HCT116 (cell line): ENCODE data around the gene S100A1. TPM values are rescaled to one million over a fixed set of nuclear protein-coding genes. Genes with fewer than 3 reads are reported as not detected.

Experiments
- ATAC-seq: fragments of 200-7000 bp; cut with Tn5 transposase; 2 replicates; pipeline ENCODE4 v1.9.1; 2020; ENCODE audit warnings: mild to moderate bottlenecking, moderate library complexity
- BruUV-seq: library from RNA; stranded (reverse); fragments of 400-500 nt; replicated peaks from 2 replicates; lab custom pipeline; 2021; lab: Mats Ljungman, UMichigan
- CTCF ChIA-PET: fragments of 300-600 bp; sonication (Branson Sonifier 250); formaldehyde crosslinking; loops from one replicate; lab custom pipeline; 2021; ENCODE audit warnings: antibody characterized with exemption; lab: Charles Lee
- POLR2A ChIA-PET: fragments of 300-600, 350-600 bp; sonication (Branson Sonifier 250); formaldehyde crosslinking; loops from one replicate; lab custom pipeline; 2021; ENCODE audit warnings: antibody characterized with exemption; lab: Charles Lee
- RAD21 ChIA-PET, 2 experiments: fragments of 300-600 bp; sonication (Branson Sonifier 250); formaldehyde crosslinking; loops; one replicate each; lab custom pipeline; 2023; ENCODE audit warnings: low total read pairs in 2 of 2; ENCODE audit not compliant: uncharacterized antibody in 2 of 2, unreplicated experiment in 2 of 2, low non-redundant PET in 1 of 2; lab: Charles Lee
- DNase-seq: peaks from one replicate; pipeline ENCODE4 v3.0.0-alpha.2; 2010; ENCODE audit warnings: low read depth, low spot score
- H2AFZ ChIP-seq: fragments of 200-600 bp; shearing (Covaris generic), sonication (generic); 2 replicates; pipeline ENCODE4 v1.6.1; 2017; ENCODE audit warnings: low read depth, mixed run types, mixed read lengths, antibody characterized with exemption, low read length; ENCODE audit not compliant: poor library complexity, severe bottlenecking
- H3K27ac ChIP-seq: 2 replicates; pipeline ENCODE4 v1.5.1; 2012; ENCODE audit warnings: low read depth, low read length
- H3K27me3 ChIP-seq: fragments of 200-600 bp; sonication (generic); 2 replicates; pipeline ENCODE4 v1.6.1; 2016; ENCODE audit warnings: mixed run types, low read length, mixed read lengths; ENCODE audit not compliant: insufficient read depth
- H3K36me3 ChIP-seq, 2 experiments: fragments of 200-500 bp in 1 of 2; fragments of 200-600 bp in 1 of 2; sonication (Bioruptor generic) in 1 of 2; sonication (generic) in 1 of 2; 2 replicates each; pipeline versions ENCODE4 v1.5.1 to v1.6.1; 2014 to 2016; ENCODE audit warnings: low read length in 2 of 2, inconsistent platforms in 1 of 2, mixed read lengths in 1 of 2, mixed run types in 1 of 2; ENCODE audit not compliant: insufficient read depth in 2 of 2, control insufficient read depth in 1 of 2
- H3K4me1 ChIP-seq, 2 experiments: fragments of 200-600 bp in 1 of 2; sonication (generic) in 1 of 2; 2 replicates each; pipeline versions ENCODE4 v1.5.1 to v1.6.1; 2012 to 2017; ENCODE audit warnings: low read length in 2 of 2, inconsistent platforms in 1 of 2, mild to moderate bottlenecking in 1 of 2, mixed read lengths in 1 of 2, mixed run types in 1 of 2, moderate library complexity in 1 of 2; ENCODE audit not compliant: insufficient read depth in 2 of 2, control insufficient read depth in 1 of 2
- H3K4me2 ChIP-seq: fragments of 200-600 bp; sonication (generic); 2 replicates; pipeline ENCODE4 v1.6.1; 2017; ENCODE audit warnings: mixed run types, low read length, mixed read lengths
- H3K4me3 ChIP-seq, 2 experiments: fragments of 200-600 bp in 1 of 2; sonication (generic) in 1 of 2; replicated peaks in 1 of 2; 2 replicates each; pipeline ENCODE4 v1.5.1; 2011 to 2016; ENCODE audit warnings: low read length in 2 of 2, control low read depth in 1 of 2, low read depth in 1 of 2, mild to moderate bottlenecking in 1 of 2, mixed read lengths in 1 of 2, mixed run types in 1 of 2
- H3K79me2 ChIP-seq: fragments of 200-600 bp; sonication (generic); 2 replicates; pipeline ENCODE4 v1.6.1; 2017; ENCODE audit warnings: mild to moderate bottlenecking, mixed run types, low read length, moderate library complexity, mixed read lengths; ENCODE audit not compliant: insufficient read depth
- H3K9ac ChIP-seq: fragments of 200-600 bp; sonication (generic); 2 replicates; pipeline ENCODE4 v1.6.1; 2016; ENCODE audit warnings: low read length, mixed read lengths
- H3K9me2 ChIP-seq: fragments of 200-600 bp; sonication (generic), shearing (Covaris generic); 2 replicates; pipeline ENCODE4 v1.6.1; 2017; ENCODE audit warnings: mixed run types, mild to moderate bottlenecking, moderate library complexity; ENCODE audit not compliant: insufficient read depth
- H3K9me3 ChIP-seq, 2 experiments: fragments of 200-500 bp in 1 of 2; fragments of 200-600 bp in 1 of 2; sonication (Bioruptor generic) in 1 of 2; sonication (generic) in 1 of 2; 2 replicates each; pipeline ENCODE4 v1.6.1; 2014 to 2017; ENCODE audit warnings: low read length in 2 of 2, mixed read lengths in 2 of 2, inconsistent platforms in 1 of 2, low read depth in 1 of 2, mild to moderate bottlenecking in 1 of 2, mixed run types in 1 of 2, moderate library complexity in 1 of 2; ENCODE audit not compliant: control insufficient read depth in 1 of 2, insufficient read depth in 1 of 2
- H4K20me1 ChIP-seq: fragments of 200-600 bp; sonication (generic), shearing (Covaris generic); 2 replicates; pipeline ENCODE4 v1.6.1; 2017; ENCODE audit warnings: mixed run types, mild to moderate bottlenecking, moderate library complexity; ENCODE audit not compliant: insufficient read depth
- CEBPB ChIP-seq: IDR thresholded peaks from 2 replicates; pipeline ENCODE4 v1.6.1; 2012; ENCODE audit warnings: low read depth
- JUND ChIP-seq: IDR thresholded peaks from 2 replicates; pipeline ENCODE4 v1.6.1; 2012
- RAD21 ChIP-seq: IDR thresholded peaks from 2 replicates; pipeline ENCODE4 v1.6.1; 2012; ENCODE audit warnings: low read depth, mild to moderate bottlenecking
- SRF ChIP-seq: IDR thresholded peaks from 2 replicates; pipeline ENCODE4 v1.6.1; 2012; ENCODE audit warnings: low read depth
- TCF7L2 ChIP-seq: IDR thresholded peaks from 2 replicates; pipeline ENCODE4 v1.7.0; 2011; ENCODE audit warnings: borderline replicate concordance, inconsistent platforms; ENCODE audit not compliant: insufficient read depth, insufficient read length; ENCODE audit errors: extremely low read depth
- YY1 ChIP-seq: IDR thresholded peaks from 2 replicates; pipeline ENCODE4 v1.6.1; 2011; ENCODE audit warnings: low read length, low read depth, moderate library complexity, mild to moderate bottlenecking; ENCODE audit not compliant: insufficient replicate concordance; ENCODE audit errors: extremely low read depth
- ZFX ChIP-seq: fragments of 450-650 bp; IDR thresholded peaks from 2 replicates; pipeline ENCODE4 v1.6.1; 2017
- ZNF274 ChIP-seq: fragments of 200-500 bp; sonication (Bioruptor generic); IDR thresholded peaks from 2 replicates; pipeline ENCODE4 v1.6.1; 2014; ENCODE audit warnings: mild to moderate bottlenecking, low read depth, low read length, inconsistent platforms
- intact Hi-C: fragments of 100-400 bp; cut with micrococcal nuclease; formaldehyde crosslinking; loops from 2 replicates; pipeline ENCODE4 v1.10.0; 2022
- total RNA-seq: library from RNA; stranded (reverse); gene quantifications from one replicate; pipeline ENCODE4 v1.2.1, GENCODE V29; 2021; ENCODE audit not compliant: unreplicated experiment
- TF ChIP-seq, protein P1 (sequence below): IDR thresholded peaks from 2 replicates; pipeline ENCODE4 v1.6.1; 2012
- TF ChIP-seq, protein P2 (sequence below): IDR thresholded peaks from 2 replicates; pipeline ENCODE4 v1.6.1; 2011; ENCODE audit warnings: mild to moderate bottlenecking, low read length, moderate library complexity; ENCODE audit not compliant: insufficient replicate concordance; ENCODE audit errors: extremely low read depth
- TF ChIP-seq, protein P3 (sequence below): IDR thresholded peaks from 2 replicates; pipeline ENCODE4 v1.6.1; 2012; ENCODE audit warnings: low read depth

Gene S100A1
- total RNA-seq, 1 experiment from 2014 or later, result 0.30 TPM

DNA sequence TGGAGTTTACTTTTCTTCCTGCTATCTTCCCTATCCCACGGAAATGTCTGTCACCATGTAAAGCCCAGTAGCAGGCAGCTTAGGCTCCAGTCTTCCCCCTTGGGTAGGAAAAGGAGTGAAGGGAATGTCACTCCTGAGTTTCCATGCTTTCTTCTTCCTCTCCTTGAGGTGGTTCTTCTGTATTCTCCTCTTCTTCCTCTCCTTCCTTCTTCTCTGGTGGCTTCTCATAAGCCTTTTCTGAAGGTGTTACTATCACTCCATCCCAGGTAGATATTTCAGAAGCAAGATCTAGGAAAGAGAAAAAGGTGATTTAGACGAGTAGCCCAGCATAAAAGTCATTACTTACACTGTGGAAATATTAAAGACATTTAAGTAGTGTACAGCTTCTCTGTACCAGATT lies 34.0 kb downstream of the S100A1 start:
- CTCF ChIA-PET, result no interaction called here
- no peak overlapping the region for H3K27ac ChIP-seq
- ATAC-seq, result no peak

DNA sequence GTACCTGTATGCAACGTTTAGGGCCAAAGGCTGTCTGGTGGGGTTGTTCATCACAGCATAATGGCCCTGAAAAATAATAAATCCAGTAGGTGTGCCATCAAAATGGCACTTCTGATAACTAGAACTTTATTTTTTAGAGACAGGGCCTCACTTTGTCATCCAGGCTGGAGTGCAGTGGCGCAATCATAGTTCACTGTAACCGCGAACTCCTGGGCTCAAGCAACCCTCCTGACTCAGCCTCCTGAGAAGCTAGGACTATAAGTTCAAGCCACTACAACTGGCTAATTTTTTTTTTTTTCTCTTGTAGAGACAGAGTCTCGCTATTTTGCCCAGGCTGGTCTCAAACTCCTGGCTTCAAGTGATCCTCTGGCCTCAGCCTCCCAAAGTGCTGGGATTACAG lies 35.0 kb downstream of the S100A1 start:
- intact Hi-C loops, result no loop called here
- H3K4me2 ChIP-seq, result no peak overlapping the region
- ChIA-PET POLR2A (interaction anchor here (3.0 kb wide), 1 partner anchor 29 kb away, joined by 8 read pairs; the partner anchor contains the start of gene CHTOP), RAD21 (no interaction called here), CTCF (no interaction called here)
- TF ChIP-seq, protein P1, sequence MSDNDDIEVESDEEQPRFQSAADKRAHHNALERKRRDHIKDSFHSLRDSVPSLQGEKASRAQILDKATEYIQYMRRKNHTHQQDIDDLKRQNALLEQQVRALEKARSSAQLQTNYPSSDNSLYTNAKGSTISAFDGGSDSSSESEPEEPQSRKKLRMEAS, result no peak
- TF ChIP-seq, protein P2, sequence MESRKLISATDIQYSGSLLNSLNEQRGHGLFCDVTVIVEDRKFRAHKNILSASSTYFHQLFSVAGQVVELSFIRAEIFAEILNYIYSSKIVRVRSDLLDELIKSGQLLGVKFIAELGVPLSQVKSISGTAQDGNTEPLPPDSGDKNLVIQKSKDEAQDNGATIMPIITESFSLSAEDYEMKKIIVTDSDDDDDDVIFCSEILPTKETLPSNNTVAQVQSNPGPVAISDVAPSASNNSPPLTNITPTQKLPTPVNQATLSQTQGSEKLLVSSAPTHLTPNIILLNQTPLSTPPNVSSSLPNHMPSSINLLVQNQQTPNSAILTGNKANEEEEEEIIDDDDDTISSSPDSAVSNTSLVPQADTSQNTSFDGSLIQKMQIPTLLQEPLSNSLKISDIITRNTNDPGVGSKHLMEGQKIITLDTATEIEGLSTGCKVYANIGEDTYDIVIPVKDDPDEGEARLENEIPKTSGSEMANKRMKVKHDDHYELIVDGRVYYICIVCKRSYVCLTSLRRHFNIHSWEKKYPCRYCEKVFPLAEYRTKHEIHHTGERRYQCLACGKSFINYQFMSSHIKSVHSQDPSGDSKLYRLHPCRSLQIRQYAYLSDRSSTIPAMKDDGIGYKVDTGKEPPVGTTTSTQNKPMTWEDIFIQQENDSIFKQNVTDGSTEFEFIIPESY, result no peak
- no peak for TF ChIP-seq ZNF274
- no peak for TF ChIP-seq CEBPB
- TF ChIP-seq YY1, result no peak
- TF ChIP-seq, protein P3, sequence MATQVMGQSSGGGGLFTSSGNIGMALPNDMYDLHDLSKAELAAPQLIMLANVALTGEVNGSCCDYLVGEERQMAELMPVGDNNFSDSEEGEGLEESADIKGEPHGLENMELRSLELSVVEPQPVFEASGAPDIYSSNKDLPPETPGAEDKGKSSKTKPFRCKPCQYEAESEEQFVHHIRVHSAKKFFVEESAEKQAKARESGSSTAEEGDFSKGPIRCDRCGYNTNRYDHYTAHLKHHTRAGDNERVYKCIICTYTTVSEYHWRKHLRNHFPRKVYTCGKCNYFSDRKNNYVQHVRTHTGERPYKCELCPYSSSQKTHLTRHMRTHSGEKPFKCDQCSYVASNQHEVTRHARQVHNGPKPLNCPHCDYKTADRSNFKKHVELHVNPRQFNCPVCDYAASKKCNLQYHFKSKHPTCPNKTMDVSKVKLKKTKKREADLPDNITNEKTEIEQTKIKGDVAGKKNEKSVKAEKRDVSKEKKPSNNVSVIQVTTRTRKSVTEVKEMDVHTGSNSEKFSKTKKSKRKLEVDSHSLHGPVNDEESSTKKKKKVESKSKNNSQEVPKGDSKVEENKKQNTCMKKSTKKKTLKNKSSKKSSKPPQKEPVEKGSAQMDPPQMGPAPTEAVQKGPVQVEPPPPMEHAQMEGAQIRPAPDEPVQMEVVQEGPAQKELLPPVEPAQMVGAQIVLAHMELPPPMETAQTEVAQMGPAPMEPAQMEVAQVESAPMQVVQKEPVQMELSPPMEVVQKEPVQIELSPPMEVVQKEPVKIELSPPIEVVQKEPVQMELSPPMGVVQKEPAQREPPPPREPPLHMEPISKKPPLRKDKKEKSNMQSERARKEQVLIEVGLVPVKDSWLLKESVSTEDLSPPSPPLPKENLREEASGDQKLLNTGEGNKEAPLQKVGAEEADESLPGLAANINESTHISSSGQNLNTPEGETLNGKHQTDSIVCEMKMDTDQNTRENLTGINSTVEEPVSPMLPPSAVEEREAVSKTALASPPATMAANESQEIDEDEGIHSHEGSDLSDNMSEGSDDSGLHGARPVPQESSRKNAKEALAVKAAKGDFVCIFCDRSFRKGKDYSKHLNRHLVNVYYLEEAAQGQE, result no peak
- BruUV-seq, result no TSS peak
- no peaks in the 10 kb centered on the region for H3K9me3 ChIP-seq
- peaks cover 53% of the 10 kb centered on the region for H3K79me2 ChIP-seq
- no peaks in the 10 kb centered on the region for H3K9me2 ChIP-seq
- ATAC-seq (no peak), DNase-seq (no peak)
- H3K36me3 ChIP-seq, result peaks cover 66 to 73% of the 10 kb centered on the region in 2 experiments
- H3K4me1 ChIP-seq, result peaks cover 5 to 13% of the 10 kb centered on the region in 2 experiments; a peak in 3 of 4 replicates
- no peak overlapping the region for H2AFZ ChIP-seq
- no peaks in the 10 kb centered on the region for H3K27me3 ChIP-seq
- no peak overlapping the region for H3K9ac ChIP-seq
- no peaks in the 10 kb centered on the region; the same call in 1 of the 2 replicates for H4K20me1 ChIP-seq
- H3K4me3 ChIP-seq, result no peak overlapping the region
- H3K27ac ChIP-seq, result no peak overlapping the region

More for the DNA sequence above, 34.0 kb downstream of the S100A1 start:
- Histone ChIP-seq H3K9me3 (no peaks in the 10 kb centered on the region), H2AFZ (no peak overlapping the region), H3K79me2 (peaks cover 43% of the 10 kb centered on the region), H4K20me1 (no peaks in the 10 kb centered on the region; the same call in 1 of the 2 replicates), H3K4me2 (no peak overlapping the region), H3K4me3 (no peak overlapping the region), H3K27me3 (no peaks in the 10 kb centered on the region), H3K4me1 (peaks cover 10 to 22% of the 10 kb centered on the region in 2 experiments; a peak in 3 of 4 replicates), H3K9me2 (no peaks in the 10 kb centered on the region), H3K9ac (no peak overlapping the region), H3K36me3 (peaks cover 57 to 64% of the 10 kb centered on the region in 2 experiments)
- BruUV-seq, result TSS peak; percentile 31
- ChIA-PET POLR2A (interaction anchor here (0.9 to 3.0 kb wide), 2 partner anchors 9 to 28 kb away, joined by 3 to 8 read pairs; partner anchors contain the start of gene CHTOP), RAD21 (no interaction called here)
- DNase-seq, result no peak
- no peak for TF ChIP-seq ZFX
- no peak for TF ChIP-seq RAD21
- TF ChIP-seq JUND, result 0 out of 2 replicates have a peak, but pooled peaks have one; percentile 2
- TF ChIP-seq TCF7L2, result no peak
- TF ChIP-seq SRF, result no peak
- intact Hi-C loops, result no loop called here
